ENCODE results near the gene IER5.
A peak's percentile ranks its signal among the peaks of the same experiment; 100 is the strongest.
"Not testable (repeated sequence)": the region's sequence is repeated elsewhere in the genome, so short reads cannot be mapped to it uniquely, and the experiment has no call there.

Gene IER5

DNA sequence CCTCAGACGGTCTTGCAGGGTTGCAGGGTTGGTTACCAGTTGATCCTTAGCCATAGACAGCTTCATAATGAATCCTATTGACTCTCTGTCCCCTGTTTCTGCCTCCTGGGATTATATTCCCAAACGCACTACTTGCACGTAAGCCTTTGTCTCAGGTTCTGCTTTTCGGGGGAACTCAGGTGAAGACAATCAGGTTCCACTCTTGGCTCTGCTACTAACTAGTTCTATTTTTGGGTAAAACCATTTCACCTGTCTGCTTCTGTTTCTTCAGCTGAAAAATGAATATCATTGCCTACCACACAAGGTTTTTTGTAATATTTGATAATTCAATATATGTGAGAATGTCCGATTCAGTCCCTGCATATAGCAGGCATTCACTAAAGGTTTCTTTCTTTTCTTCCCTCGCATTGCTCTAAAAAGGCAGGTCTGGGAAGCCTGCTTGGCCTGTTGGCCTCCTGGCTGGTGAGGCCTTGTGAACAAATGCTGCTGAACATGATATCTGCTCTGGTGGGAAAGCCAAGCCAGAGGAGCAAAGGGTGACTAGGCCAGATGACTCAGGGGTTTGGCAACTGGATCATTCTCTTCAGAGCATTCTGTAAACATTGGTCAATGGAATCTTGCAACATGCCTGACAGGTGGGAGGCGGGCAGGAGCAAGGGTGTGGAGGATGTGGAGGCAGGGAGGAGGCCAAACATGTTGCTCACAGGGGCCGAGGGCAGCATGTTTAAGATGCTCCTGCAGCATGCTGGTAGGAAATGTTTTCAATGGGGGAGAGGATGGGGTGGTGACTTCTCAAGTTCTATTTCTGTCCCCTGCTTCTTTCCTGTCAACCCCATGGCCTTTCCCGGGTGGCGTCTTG, 23.8 kb downstream of the IER5 start:
- TF ChIP-seq, protein P1, sequence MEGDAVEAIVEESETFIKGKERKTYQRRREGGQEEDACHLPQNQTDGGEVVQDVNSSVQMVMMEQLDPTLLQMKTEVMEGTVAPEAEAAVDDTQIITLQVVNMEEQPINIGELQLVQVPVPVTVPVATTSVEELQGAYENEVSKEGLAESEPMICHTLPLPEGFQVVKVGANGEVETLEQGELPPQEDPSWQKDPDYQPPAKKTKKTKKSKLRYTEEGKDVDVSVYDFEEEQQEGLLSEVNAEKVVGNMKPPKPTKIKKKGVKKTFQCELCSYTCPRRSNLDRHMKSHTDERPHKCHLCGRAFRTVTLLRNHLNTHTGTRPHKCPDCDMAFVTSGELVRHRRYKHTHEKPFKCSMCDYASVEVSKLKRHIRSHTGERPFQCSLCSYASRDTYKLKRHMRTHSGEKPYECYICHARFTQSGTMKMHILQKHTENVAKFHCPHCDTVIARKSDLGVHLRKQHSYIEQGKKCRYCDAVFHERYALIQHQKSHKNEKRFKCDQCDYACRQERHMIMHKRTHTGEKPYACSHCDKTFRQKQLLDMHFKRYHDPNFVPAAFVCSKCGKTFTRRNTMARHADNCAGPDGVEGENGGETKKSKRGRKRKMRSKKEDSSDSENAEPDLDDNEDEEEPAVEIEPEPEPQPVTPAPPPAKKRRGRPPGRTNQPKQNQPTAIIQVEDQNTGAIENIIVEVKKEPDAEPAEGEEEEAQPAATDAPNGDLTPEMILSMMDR (IDR thresholded peaks at IDR 0.05; ENCODE audit: low read depth, low read length): no peak
- no peak overlapping the region for H3K4me3 ChIP-seq (replicated peaks in 1 of 2; ENCODE audit: low read depth in 2 of 2, low read length in 2 of 2)
- DNase-seq (ENCODE audit: low read depth in 2 of 2): peak; percentile 97 to 100

DNA sequence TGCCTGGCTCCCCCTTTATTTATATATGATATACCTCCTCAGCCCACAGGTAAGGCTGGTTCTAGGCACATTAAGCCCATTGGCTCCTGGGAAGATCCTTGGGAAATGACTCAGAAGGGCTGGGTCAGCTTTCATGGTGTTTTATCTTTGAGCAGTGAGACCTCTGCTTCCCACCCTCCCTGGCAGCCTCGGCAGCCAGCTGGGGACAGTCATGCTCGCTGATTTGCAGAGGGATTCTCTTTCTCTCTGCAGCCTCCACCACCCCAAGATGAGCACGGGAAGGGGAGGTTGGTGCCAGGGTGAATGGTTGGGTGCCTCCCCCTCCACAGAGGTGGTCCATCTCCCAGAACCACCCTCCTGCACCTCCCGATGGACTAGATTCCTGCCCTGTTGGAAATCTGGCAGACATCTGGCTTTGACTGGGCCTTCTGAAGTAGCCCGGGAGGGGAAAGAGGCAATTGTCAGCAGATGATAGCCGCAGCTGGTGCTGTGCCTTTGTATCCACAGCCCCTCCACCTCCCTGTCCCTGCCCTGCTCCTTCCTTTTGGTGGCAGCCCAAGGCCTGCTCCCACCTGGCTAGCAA, 24.6 kb downstream of the IER5 start:
- H3K4me3 ChIP-seq (replicated peaks in 1 of 2; ENCODE audit: low read depth in 2 of 2, low read length in 2 of 2): no peak overlapping the region
- peak in 1 of 2 donors; percentile 76 for DNase-seq (ENCODE audit: low read depth in 2 of 2)
- TF ChIP-seq, protein P1 (IDR thresholded peaks at IDR 0.05; ENCODE audit: low read depth, low read length): no peak

DNA sequence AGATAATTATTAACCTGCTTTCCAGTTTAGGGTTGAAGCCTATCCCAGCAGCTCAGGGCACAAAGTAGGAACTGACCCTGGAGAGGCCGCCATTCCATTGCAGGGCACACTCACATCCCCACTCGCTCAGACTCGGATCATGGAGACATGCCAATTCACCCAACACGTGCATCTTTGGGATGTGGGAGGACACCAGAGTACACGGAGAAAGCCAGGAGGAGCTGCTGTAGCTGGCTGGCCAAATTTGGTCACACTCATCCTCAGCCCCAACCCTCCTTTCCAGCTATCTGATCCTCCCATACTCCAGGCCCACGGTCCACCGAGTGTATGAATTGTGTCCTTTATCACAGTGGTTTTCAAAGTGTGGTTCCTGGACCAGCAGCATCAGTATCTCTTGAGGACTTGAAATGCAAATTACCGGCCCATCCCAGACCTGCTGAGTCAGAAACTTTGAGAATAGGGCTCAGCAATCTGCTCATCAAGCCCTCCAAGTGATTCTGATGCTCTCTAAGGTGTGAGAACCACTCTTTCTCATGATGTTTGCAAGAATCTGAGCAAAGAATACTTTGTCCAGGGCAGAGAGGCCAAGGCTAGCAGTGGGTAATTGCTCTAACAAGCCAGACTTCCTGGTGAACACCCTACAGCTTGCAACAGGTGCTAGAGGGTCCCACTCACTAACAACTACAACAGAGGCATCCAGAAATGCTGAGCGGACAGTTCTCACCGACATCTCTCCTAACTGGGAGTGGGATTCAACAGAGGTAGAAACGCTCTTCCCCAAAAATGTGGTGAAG, 26.3 kb downstream of the IER5 start:
- TF ChIP-seq, protein P1 (IDR thresholded peaks at IDR 0.05; ENCODE audit: low read depth, low read length): no peak
- DNase-seq (ENCODE audit: low read depth in 2 of 2): no peak

DNA sequence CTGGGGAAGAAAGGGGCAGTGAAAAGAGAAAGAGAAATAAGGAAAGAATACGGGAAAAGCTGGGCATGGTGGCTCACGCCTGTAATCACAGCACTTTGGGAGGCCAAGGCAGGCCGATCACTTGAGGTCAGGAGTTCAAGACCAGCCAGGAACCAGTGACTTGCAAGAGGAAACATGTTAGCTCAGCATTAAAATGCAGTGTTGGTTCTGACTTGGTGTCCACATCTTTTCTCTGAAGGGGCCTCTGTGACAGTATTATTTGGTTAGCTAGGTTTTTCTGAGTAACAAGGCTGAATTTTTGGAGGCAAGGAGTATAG, 26.8 kb downstream of the IER5 start:
- H3K4me3 ChIP-seq (replicated peaks in 1 of 2; ENCODE audit: low read depth in 2 of 2, low read length in 2 of 2): no peak overlapping the region
- TF ChIP-seq, protein P1 (IDR thresholded peaks at IDR 0.05; ENCODE audit: low read depth, low read length): no peak
- DNase-seq (ENCODE audit: low read depth in 2 of 2): no peak

More for the DNA sequence above, 26.3 kb downstream of the IER5 start:
- H3K4me3 ChIP-seq (replicated peaks in 1 of 2; ENCODE audit: low read depth in 2 of 2, low read length in 2 of 2): no peak overlapping the region

DNA sequence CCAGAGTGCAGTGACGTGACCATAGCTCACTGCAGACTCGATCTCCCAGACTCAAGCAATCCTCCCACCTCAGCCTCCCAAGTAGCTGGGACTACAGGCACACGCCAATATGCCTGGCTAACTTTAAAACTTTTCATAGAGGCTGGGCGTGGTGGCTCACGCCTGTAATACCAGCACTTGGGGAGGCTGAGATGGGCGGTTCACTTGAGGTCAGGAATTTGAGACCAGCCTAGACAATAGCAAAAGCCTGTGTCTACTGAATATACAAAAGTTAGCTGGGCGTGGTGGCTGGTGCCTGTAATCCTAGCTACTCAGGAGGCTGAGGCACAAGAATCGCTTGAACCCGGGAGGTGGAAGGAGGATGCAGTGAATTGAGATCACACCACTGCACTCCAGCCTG, 27.5 kb downstream of the IER5 start:
- not testable (repeated sequence) for H3K4me3 ChIP-seq (replicated peaks in 1 of 2; ENCODE audit: low read depth in 2 of 2, low read length in 2 of 2); DNase-seq (ENCODE audit: low read depth in 2 of 2)

DNA sequence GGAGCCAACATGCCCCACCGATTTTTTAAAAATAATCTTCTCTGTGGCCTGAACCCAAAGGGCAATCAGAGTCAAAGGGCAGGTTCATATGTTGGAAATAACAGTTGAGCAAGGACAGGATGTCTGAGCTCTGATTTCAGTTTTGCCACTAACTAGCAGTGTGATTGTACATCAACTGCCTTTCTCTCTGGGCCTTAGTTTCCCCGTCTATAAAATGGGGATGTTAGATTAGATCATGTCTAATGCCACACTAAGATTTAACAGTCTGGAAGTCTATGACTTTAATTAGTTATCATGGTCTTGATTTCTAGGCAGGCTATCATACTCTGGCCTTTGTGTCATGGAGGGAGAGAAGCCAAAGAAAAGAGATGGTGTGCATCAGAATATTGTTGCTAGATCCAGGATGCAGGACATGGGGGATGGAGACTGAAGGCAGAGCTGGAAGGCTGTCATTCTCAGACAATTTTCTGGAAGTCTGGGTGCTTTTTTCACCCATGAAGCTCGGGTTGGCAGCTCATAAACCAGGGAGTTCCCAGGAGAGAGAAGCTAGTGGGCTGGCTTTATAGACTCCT, 28.4 kb downstream of the IER5 start:
- DNase-seq (ENCODE audit: low read depth in 2 of 2): no peak
- no peak overlapping the region for H3K4me3 ChIP-seq (replicated peaks in 1 of 2; ENCODE audit: low read depth in 2 of 2, low read length in 2 of 2)
- TF ChIP-seq, protein P1 (IDR thresholded peaks at IDR 0.05; ENCODE audit: low read depth, low read length): no peak
